Measurements from ENCODE around the gene PYGB. TPM values are rescaled to one million over a fixed set of nuclear protein-coding genes. Genes with fewer than 3 reads are reported as not detected.

Gene PYGB
- total RNA-seq, 1 donor, result 203 TPM

- DNase-seq (ENCODE audit: low read depth), result no peak
- TF ChIP-seq CTCF (IDR thresholded peaks at IDR 0.05; ENCODE audit: insufficient read depth, low read length), result no peak
- no peak overlapping the region for H3K4me3 ChIP-seq (ENCODE audit: low read depth, low read length)
These were observed 72.3 kb downstream of the PYGB start for GRCh38 chr20:25320035-25320800.

GRCh38 chr20:25321262-25321831 lies 73.5 kb downstream of the PYGB start:
- DNase-seq (ENCODE audit: low read depth), result no peak
- no peak for TF ChIP-seq CTCF (IDR thresholded peaks at IDR 0.05; ENCODE audit: insufficient read depth, low read length)
- H3K4me3 ChIP-seq (ENCODE audit: low read depth, low read length), result no peak overlapping the region

- no peak overlapping the region for H3K4me3 ChIP-seq (ENCODE audit: low read depth, low read length)
- no peak for DNase-seq (ENCODE audit: low read depth)
- no peak for TF ChIP-seq CTCF (IDR thresholded peaks at IDR 0.05; ENCODE audit: insufficient read depth, low read length)
These were observed 74.1 kb downstream of the PYGB start for GRCh38 chr20:25321991-25322390.

GRCh38 chr20:25323496-25324246 lies 75.8 kb downstream of the PYGB start:
- no peak for DNase-seq (ENCODE audit: low read depth)
- no peak overlapping the region for H3K4me3 ChIP-seq (ENCODE audit: low read depth, low read length)
- no peak for TF ChIP-seq CTCF (IDR thresholded peaks at IDR 0.05; ENCODE audit: insufficient read depth, low read length)

GRCh38 chr20:25324412-25324811 lies 76.5 kb downstream of the PYGB start:
- no peak overlapping the region for H3K4me3 ChIP-seq (ENCODE audit: low read depth, low read length)
- DNase-seq (ENCODE audit: low read depth), result no peak
- TF ChIP-seq CTCF (IDR thresholded peaks at IDR 0.05; ENCODE audit: insufficient read depth, low read length), result no peak

GRCh38 chr20:25325073-25325472 lies 77.2 kb downstream of the PYGB start:
- TF ChIP-seq CTCF (IDR thresholded peaks at IDR 0.05; ENCODE audit: insufficient read depth, low read length), result no peak
- DNase-seq (ENCODE audit: low read depth), result no peak
- no peak overlapping the region for H3K4me3 ChIP-seq (ENCODE audit: low read depth, low read length)
